Thoracic aorta (tissue), 2 donors: ENCODE data around the gene PDE6B. TPM values are rescaled to one million over a fixed set of nuclear protein-coding genes. Genes with fewer than 3 reads are reported as not detected.
A peak's percentile ranks its signal among the peaks of the same experiment; 100 is the strongest.

Source experiments
- ATAC-seq: fragments of 150-250 bp; one replicate; pipeline ENCODE4 v1.8.0; 2017; ENCODE audit warnings: low read depth; ENCODE audit not compliant: insufficient number of reproducible peaks, low FRiP score
- DNase-seq: peaks from one replicate; pipeline ENCODE4 v3.0.0-alpha.2; 2020; ENCODE audit warnings: low spot score
- H3K27ac ChIP-seq, 2 donors: fragments of 200-600 bp; sonication (generic); 1 replicate in 1 of 2; 2 replicates in 1 of 2; pipeline ENCODE4 v1.5.1; 2016; ENCODE audit warnings: mild to moderate bottlenecking in 2 of 2, moderate library complexity in 2 of 2
- H3K27me3 ChIP-seq: fragments of 200-600 bp; sonication (generic); replicated peaks from 2 replicates; pipeline ENCODE4 v1.6.0; 2016; ENCODE audit warnings: mild to moderate bottlenecking; ENCODE audit not compliant: insufficient read depth
- H3K36me3 ChIP-seq: fragments of 200-600 bp; sonication (generic); one replicate; pipeline ENCODE4 v1.5.1; 2016
- H3K4me1 ChIP-seq, 2 donors: fragments of 200-600 bp; sonication (generic); 1 replicate in 1 of 2; 2 replicates in 1 of 2; pipeline versions ENCODE4 v1.5.1 to v1.6.0; 2016; ENCODE audit warnings: low read depth in 2 of 2, mild to moderate bottlenecking in 1 of 2; ENCODE audit not compliant: control insufficient read depth in 1 of 2
- H3K4me3 ChIP-seq: fragments of 200-600 bp; sonication (generic); 2 replicates; pipeline ENCODE4 v1.5.1; 2016; ENCODE audit warnings: mild to moderate bottlenecking
- H3K9me3 ChIP-seq: fragments of 200-600 bp; sonication (generic); 2 replicates; pipeline ENCODE4 v1.5.1; 2016
- CTCF ChIP-seq: fragments of 200-600 bp; sonication (generic); IDR thresholded peaks from one replicate; pipeline ENCODE4 v1.5.1; 2019; ENCODE audit warnings: antibody characterized with exemption
- total RNA-seq, 2 donors: library from RNA; depleted of rRNA; stranded (reverse); fragments of >200 nt; gene quantifications; one replicate each; pipeline versions ENCODE4 v1.1.0 to v1.2.3, GENCODE V29; 2016

The PDE6B gene
- total RNA-seq, 2 donors from 2014 or later, result 1.8 to 3.6 TPM

- H3K4me1 ChIP-seq, result peaks cover 13 to 17% of the 10 kb centered on the region in 2 donors
- no peak overlapping the region for H3K27ac ChIP-seq
- H3K9me3 ChIP-seq, result no peaks in the 10 kb centered on the region
- ATAC-seq, result no peak
- H3K4me3 ChIP-seq, result no peak overlapping the region
- no peaks in the 10 kb centered on the region for H3K27me3 ChIP-seq
- DNase-seq, result no peak
- no peak for TF ChIP-seq CTCF
- peaks cover 20% of the 10 kb centered on the region for H3K36me3 ChIP-seq
Measured at GRCh38 chr4:671769-672168, 46.4 kb downstream of the PDE6B start.

- peak overlapping the region; percentile 88 for H3K4me3 ChIP-seq
- no peaks in the 10 kb centered on the region for H3K27me3 ChIP-seq
- no peak for TF ChIP-seq CTCF
- H3K36me3 ChIP-seq, result peaks cover 20% of the 10 kb centered on the region
- H3K27ac ChIP-seq, result no peak overlapping the region
- ATAC-seq, result no peak
- peaks cover 13 to 17% of the 10 kb centered on the region in 2 donors for H3K4me1 ChIP-seq
- DNase-seq, result no peak
- H3K9me3 ChIP-seq, result no peaks in the 10 kb centered on the region
Measured at GRCh38 chr4:673349-674091, 48.1 kb downstream of the PDE6B start.

GRCh38 chr4:674172-675035 is 49.0 kb downstream of the PDE6B start, which contains the start of the genes ATP5ME and MYL5:
TSS of gene ATP5ME (minus strand) at chr4:674276. CDS start at chr4:674247, 29 bp downstream.
TSS of gene MYL5 (plus strand) at chr4:674542. CDS start at chr4:678027, 3,485 bp downstream.
- peaks cover 13 to 17% of the 10 kb centered on the region in 2 donors for H3K4me1 ChIP-seq
- H3K4me3 ChIP-seq, result peak within 1 kb of the TSS; percentile 88
- peak; percentile 68 for TF ChIP-seq CTCF
- H3K27me3 ChIP-seq, result no peaks in the 10 kb centered on the region
- peak within 1 kb of the TSS; percentile 74 to 79 for H3K27ac ChIP-seq
- DNase-seq (peak; percentile 90), ATAC-seq (peak; percentile 92)
- peaks cover 20% of the 10 kb centered on the region for H3K36me3 ChIP-seq
- H3K9me3 ChIP-seq, result no peaks in the 10 kb centered on the region

GRCh38 chr4:675036-675882 is 49.9 kb downstream of the PDE6B start:
- peaks cover 20% of the 10 kb centered on the region for H3K36me3 ChIP-seq
- TF ChIP-seq CTCF, result no peak
- no peaks in the 10 kb centered on the region for H3K27me3 ChIP-seq
- no peaks in the 10 kb centered on the region for H3K9me3 ChIP-seq
- H3K4me3 ChIP-seq, result peak overlapping the region; percentile 88
- no peak for DNase-seq
- peaks cover 13 to 17% of the 10 kb centered on the region in 2 donors for H3K4me1 ChIP-seq
- H3K27ac ChIP-seq, result peak overlapping the region in 1 of 2 donors; percentile 74
- ATAC-seq, result no peak
